ENCODE measurements around the gene HNRNPM. TPM values are rescaled to one million over a fixed set of nuclear protein-coding genes. Genes with fewer than 3 reads are reported as not detected.
A peak's percentile ranks its signal among the peaks of the same experiment; 100 is the strongest.

HNRNPM gene
- total RNA-seq, 1 donor from 2014 or later: 154 TPM

- intact Hi-C loops (cut with DNase I): no loop called here
- ATAC-seq: no peak
- DNase-seq (ENCODE audit: low spot score): no peak
These were observed 10.2 kb downstream of the HNRNPM start for GRCh38 chr19:8455018-8455417.

- intact Hi-C loops (cut with DNase I): no loop called here
- peak; percentile 38 for ATAC-seq
These were observed 11.3 kb downstream of the HNRNPM start for GRCh38 chr19:8456064-8456463.

DNA sequence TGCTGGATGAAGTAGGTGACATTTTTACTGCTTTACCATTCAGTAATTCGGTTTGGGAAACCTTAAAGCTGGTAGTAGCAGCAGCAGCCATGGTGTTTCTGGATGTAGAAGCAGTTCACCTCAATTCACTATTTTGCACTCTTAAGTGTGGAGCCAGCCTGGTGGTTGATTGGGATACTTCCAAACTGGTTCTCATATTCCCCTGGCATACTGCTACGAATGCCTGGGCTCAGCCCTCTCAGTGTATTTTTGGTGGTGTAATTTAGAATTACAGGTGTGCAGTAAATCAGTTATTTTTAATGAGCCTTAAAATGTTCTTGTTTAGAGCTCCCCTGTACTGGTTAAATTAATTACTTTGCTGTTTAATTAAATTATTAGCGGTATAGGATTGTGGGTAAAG, 12.4 kb downstream of the HNRNPM start:
- ATAC-seq (no peak), DNase-seq (ENCODE audit: low spot score) (no peak)
- intact Hi-C loops (cut with DNase I): no loop called here

More at GRCh38 chr19:8456064-8456463, 11.3 kb downstream of the HNRNPM start:
- DNase-seq (ENCODE audit: low spot score): no peak

DNA sequence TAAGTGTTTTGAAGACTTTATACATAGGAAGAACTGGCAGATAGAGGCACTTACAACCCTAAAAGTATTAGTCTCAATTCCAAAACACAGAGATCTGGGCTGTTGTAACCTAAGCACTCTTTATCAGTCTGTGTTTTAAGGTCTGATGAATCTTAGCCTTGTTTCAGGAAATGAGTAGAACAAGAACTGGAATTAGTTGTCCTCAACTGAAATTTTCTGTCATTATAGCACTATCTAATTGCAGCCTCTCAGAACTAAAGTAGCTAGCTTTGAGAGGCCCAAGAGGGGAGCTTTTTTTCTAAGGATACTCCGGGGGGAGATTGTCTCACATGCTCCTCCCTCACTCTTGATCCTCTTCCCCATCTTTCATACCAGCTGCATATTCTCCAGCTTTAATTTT, 13.1 kb downstream of the HNRNPM start:
- no peak for ATAC-seq
- intact Hi-C loops (cut with DNase I): no loop called here
- DNase-seq (ENCODE audit: low spot score): no peak

- intact Hi-C loops (cut with DNase I): no loop called here
- no peak for DNase-seq (ENCODE audit: low spot score)
- ATAC-seq: no peak
These were observed 13.6 kb downstream of the HNRNPM start for GRCh38 chr19:8458380-8458779.

DNA sequence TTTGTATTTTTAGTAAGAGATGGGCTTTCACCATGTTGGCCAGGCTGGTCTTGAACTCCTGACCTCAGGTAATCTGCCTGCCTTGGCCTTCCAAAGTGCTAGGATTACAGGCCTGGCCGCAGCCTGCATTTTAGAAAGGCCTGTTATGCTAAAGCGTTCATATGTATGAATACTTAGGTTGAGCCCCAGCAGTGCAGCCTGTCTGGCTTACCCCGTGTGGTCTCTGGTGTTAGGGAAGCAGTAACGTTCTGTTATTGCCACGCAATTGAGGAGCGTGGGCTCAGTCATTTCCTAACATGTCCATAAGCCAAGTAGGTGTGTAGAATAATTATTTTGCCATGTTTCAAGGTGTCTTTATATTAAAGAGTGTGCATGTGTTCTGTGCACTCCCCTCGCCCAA, 14.3 kb downstream of the HNRNPM start:
- DNase-seq (ENCODE audit: low spot score): no peak
- peak; percentile 38 for ATAC-seq
- intact Hi-C loops (cut with DNase I): no loop called here

DNA sequence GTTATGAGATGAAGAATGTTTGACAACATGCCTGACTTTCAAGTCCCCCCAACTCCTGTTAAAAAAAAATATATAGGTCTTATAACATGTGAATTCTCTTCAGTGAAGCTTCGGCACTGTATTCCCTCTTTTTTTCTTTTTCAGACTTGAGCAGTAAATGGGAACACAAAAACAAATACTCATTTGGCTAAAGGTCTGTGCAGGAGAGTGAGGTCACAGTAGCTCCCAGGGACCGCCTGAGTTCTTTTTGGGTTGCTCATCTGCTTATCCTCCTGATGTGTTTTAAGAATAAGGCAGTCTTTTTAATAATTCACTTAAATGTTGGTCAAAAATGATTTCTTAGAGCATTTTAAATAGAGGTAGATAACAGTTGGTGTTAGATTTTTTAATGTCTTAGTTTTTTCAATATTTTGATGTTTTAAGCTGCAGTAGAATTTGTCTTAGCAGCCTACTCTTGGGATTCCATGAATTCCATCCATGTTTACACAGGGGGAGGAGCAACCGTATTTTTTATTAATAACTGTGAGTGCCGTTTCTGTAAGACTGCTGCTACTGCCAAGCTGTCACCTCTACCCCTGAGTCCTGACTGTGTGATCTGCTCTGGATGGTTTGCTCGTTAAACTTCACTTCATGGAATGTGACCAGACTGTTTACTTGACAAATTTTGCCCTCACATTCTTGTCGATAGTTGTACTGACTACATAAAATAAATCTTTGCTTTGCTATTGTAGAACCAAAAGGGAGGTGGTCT, 14.9 kb downstream of the HNRNPM start:
- intact Hi-C loops (cut with DNase I): no loop called here
- ATAC-seq: peak; percentile 86
- no peak for DNase-seq (ENCODE audit: low spot score)

GRCh38 chr19:8460516-8461298, 15.9 kb downstream of the HNRNPM start:
- no peak for DNase-seq (ENCODE audit: low spot score)
- intact Hi-C loops (cut with DNase I): no loop called here
- ATAC-seq: peak; percentile 20

- intact Hi-C loops (cut with DNase I): no loop called here
- DNase-seq (ENCODE audit: low spot score) (no peak), ATAC-seq (no peak)
These were observed 16.6 kb downstream of the HNRNPM start for GRCh38 chr19:8461376-8461775.

DNA sequence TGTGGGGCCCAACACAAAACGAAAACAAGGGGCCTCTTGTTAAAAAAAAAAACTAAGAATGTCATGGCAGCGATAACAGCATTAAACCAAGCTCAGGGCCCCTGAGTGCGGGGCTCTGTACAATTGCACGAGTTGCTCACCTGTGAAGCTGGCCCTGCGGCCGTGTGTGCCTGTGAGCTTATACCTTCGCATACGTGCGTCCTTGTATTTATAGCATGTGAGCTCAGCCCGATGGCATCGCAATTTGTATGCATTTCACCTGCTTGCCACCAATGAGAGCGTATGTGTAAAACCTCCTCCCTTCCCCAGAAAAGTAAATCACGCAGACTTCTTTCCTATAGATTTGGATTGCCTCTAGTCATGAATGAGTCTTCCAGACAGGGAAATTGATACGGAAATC, 17.1 kb downstream of the HNRNPM start:
- ATAC-seq (no peak), DNase-seq (ENCODE audit: low spot score) (no peak)
- intact Hi-C loops (cut with DNase I): no loop called here

DNA sequence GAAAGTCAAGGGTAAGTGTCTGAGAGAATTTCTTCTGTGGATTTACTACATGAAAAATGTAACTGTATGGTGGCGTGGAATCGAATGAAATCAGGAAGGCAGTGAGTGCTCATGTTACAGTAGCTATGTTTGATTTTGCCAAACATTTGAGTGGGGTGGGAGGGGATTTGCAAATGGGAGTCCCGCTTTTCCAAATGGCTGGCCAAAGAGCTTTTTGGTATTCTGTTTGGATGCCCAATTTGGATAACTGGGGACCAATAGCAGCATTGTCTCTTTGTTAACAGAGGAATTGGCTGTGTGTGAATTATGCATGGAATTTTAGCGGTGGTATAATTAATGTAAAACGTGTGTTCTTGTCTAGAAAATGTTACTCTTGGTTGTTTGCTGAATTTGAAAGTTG, 17.8 kb downstream of the HNRNPM start:
- DNase-seq (ENCODE audit: low spot score) (no peak), ATAC-seq (no peak)
- intact Hi-C loops (cut with DNase I): no loop called here

- intact Hi-C loops (cut with DNase I): no loop called here
- DNase-seq (ENCODE audit: low spot score): no peak
- no peak for ATAC-seq
These were observed 18.6 kb downstream of the HNRNPM start for GRCh38 chr19:8463365-8463764.

- intact Hi-C loops (cut with DNase I): no loop called here
- no peak for DNase-seq (ENCODE audit: low spot score)
- no peak for ATAC-seq
These were observed 21.2 kb downstream of the HNRNPM start for GRCh38 chr19:8466018-8466417.

DNA sequence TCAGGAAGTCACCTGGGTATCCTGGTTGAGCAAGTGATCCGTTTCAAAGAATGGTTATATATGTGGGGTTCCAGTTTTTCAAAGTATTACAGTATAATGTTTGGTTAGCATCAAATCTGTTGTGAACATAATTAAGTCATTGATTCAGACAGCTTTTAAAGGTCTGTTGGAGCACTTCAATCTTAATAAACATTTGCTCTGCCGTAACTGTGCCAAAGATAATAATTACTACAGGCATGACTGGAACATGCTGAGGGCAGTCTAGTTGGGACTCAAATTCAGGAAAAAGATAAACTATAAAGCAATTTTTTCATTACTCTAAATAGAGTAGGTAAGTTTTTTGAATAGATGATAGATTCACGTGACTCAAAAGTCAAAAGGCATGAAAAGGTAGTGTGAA, 23.3 kb downstream of the HNRNPM start:
- ATAC-seq: no peak
- intact Hi-C loops (cut with DNase I): no loop called here
- no peak for DNase-seq (ENCODE audit: low spot score)

- intact Hi-C loops (cut with DNase I): no loop called here
- no peak for DNase-seq (ENCODE audit: low spot score)
- no peak for ATAC-seq
These were observed 24.1 kb downstream of the HNRNPM start for GRCh38 chr19:8468761-8469373.

- DNase-seq (ENCODE audit: low spot score): no peak
- no peak for ATAC-seq
- intact Hi-C loops (cut with DNase I): no loop called here
These were observed 25.0 kb downstream of the HNRNPM start for GRCh38 chr19:8469613-8470368.

- ATAC-seq (no peak), DNase-seq (ENCODE audit: low spot score) (no peak)
- intact Hi-C loops (cut with DNase I): no loop called here
These were observed 29.1 kb downstream of the HNRNPM start for GRCh38 chr19:8473648-8474476.

DNA sequence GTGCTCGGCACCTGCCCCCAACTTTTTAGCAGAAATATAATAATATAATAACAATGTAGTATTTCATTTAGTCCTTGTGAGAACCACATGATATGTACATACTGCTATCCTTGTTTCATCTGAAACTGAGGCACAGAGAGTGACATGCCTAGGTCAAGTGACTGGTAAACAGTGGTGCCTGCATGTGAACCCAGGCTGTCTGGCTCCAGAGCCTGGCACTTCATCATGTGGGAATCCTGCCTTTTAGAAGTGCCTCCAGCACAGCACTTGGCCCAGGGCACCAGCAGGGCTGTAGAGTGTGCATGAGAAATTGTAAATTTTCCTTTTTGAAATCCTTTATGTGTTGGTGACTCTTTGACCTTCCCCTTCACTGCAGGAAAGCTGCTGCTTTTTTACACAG, 30.2 kb downstream of the HNRNPM start:
- intact Hi-C loops (cut with DNase I): no loop called here
- no peak for DNase-seq (ENCODE audit: low spot score)
- ATAC-seq: no peak

DNA sequence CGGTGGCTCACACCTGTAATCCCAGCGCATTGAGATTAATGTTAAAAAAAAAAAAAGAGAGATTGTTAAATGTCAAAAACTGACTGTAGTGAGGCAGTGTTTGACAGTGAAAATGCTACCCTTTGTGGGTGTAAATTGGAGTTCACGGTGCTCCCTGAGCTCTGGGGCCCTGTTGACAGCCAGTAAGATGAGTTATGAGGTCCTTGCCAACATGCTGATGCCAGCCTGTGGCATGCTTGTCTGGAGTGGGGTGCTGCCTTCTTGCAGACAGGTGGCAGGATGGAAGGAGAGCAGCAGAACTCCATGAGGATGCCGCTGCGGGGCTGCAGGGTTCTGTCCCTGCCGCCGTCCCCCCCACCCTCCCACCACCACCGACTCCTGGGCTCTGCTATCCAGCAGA, 31.7 kb downstream of the HNRNPM start:
- no peak for DNase-seq (ENCODE audit: low spot score)
- intact Hi-C loops (cut with DNase I): no loop called here
- ATAC-seq: no peak
